Gastrocnemius medialis (tissue), 4 donors: ENCODE measurements around the gene CHI3L1.

Experiments
- POLR2A ChIP-seq, 2 donors: fragments of 450-650 bp; IDR thresholded peaks; one replicate each; pipeline ENCODE4 v1.6.1; 2017; ENCODE audit warnings: antibody characterized with exemption in 2 of 2, mild to moderate bottlenecking in 2 of 2, moderate library complexity in 2 of 2
- TF ChIP-seq, protein P1 (sequence below), 5 experiments: fragments of 450-650 bp in 3 of 5; fragments of 200-600 bp in 2 of 5; sonication (generic) in 2 of 5; IDR thresholded peaks in 4 of 5; conservative IDR thresholded peaks in 1 of 5; 1 replicate in 4 of 5; 2 replicates in 1 of 5; pipeline ENCODE4 v1.5.1; 2016 to 2019; ENCODE audit warnings: antibody characterized with exemption in 5 of 5, mild to moderate bottlenecking in 3 of 5, moderate library complexity in 3 of 5

DNA sequence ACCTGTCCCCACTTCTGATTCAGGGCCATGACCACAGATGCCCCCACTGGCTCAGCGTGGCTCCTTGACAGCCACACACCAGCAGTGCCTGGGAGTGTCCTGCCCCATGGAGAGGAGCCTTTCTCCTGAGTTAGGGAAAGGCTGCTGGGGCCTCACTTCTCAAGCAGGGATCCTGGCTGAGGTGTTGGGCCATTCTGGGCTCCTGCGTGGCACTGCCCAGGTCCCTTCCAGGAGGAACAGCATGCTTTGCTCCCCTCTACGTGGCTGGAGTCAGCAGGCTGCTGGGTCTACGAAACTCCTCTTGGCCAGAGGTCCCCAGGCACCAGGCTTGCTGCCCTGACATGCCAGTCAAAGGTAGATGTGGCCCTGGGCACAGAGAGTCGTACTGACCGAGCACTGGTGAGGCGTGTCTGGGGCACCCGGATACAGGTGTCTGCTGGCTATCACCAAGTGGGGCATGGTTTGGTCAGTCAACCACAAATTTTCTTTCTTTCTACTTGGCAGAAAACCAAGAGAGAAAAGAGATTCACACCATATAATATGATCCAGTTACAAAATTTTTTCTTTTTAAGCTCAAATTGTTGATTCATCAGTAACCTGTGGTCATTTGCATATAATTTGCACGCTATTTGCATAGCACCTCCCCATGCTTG is 54.8 kb downstream of the CHI3L1 start:
- TF ChIP-seq, protein P1, sequence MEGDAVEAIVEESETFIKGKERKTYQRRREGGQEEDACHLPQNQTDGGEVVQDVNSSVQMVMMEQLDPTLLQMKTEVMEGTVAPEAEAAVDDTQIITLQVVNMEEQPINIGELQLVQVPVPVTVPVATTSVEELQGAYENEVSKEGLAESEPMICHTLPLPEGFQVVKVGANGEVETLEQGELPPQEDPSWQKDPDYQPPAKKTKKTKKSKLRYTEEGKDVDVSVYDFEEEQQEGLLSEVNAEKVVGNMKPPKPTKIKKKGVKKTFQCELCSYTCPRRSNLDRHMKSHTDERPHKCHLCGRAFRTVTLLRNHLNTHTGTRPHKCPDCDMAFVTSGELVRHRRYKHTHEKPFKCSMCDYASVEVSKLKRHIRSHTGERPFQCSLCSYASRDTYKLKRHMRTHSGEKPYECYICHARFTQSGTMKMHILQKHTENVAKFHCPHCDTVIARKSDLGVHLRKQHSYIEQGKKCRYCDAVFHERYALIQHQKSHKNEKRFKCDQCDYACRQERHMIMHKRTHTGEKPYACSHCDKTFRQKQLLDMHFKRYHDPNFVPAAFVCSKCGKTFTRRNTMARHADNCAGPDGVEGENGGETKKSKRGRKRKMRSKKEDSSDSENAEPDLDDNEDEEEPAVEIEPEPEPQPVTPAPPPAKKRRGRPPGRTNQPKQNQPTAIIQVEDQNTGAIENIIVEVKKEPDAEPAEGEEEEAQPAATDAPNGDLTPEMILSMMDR (IDR thresholded peaks at IDR 0.05 in 4 of 5, conservative IDR thresholded peaks at IDR 0.05 in 1 of 5) = no peak
- TF ChIP-seq POLR2A (IDR thresholded peaks at IDR 0.05) = no peak
